Measurements from ENCODE around the gene SLC35D3. TPM values are rescaled to one million over a fixed set of nuclear protein-coding genes. Genes with fewer than 3 reads are reported as not detected.

The SLC35D3 gene
- total and polyA plus RNA-seq, 2 experiments from 2014 or later: 0.12 TPM; not detected in 1

- Histone ChIP-seq H3K27me3 (peaks cover 5% of the 10 kb centered on the region), H3K4me1 (ENCODE audit: insufficient read depth) (peaks cover 3% of the 10 kb centered on the region), H2AFZ (no peak overlapping the region), H3K36me3 (replicated peaks; ENCODE audit: insufficient read depth, low read depth) (no peaks in the 10 kb centered on the region), H3K9me3 (ENCODE audit: low read depth) (no peaks in the 10 kb centered on the region), H3K4me2 (no peak overlapping the region), H4K20me1 (ENCODE audit: insufficient read depth, poor library complexity, severe bottlenecking) (no peaks in the 10 kb centered on the region), H3K79me2 (no peaks in the 10 kb centered on the region), H3K27ac (no peak overlapping the region), H3K4me3 (no peak overlapping the region), H3K9me2 (replicated peaks; ENCODE audit: insufficient read depth) (no peaks in the 10 kb centered on the region)
- no peak for TF ChIP-seq EZH2 (IDR thresholded peaks at IDR 0.05; ENCODE audit: borderline replicate concordance)
- no peak for TF ChIP-seq EZH2phosphoT487 (IDR thresholded peaks at IDR 0.05; ENCODE audit: low read depth, severe bottlenecking, unreplicated experiment)
- no peak for TF ChIP-seq CTCF (IDR thresholded peaks at IDR 0.05; ENCODE audit: poor library complexity)
- DNase-seq (ENCODE audit: low spot score): no peak
- 84% methylated on average over 3 of the region's 3 CpGs for WGBS (ENCODE audit: low lambda C conversion rate, missing lambda C conversion rate)
Measured at GRCh38 chr6:136955123-136955522, 33.0 kb downstream of the SLC35D3 start.

GRCh38 chr6:136956590-136957544 lies 34.8 kb downstream of the SLC35D3 start:
- no peaks in the 10 kb centered on the region for H3K9me3 ChIP-seq (ENCODE audit: low read depth)
- no peaks in the 10 kb centered on the region for H3K79me2 ChIP-seq
- H3K9me2 ChIP-seq (replicated peaks; ENCODE audit: insufficient read depth): no peaks in the 10 kb centered on the region
- WGBS (ENCODE audit: low lambda C conversion rate, missing lambda C conversion rate): 56% methylated on average over 14 of the region's 14 CpGs
- no peaks in the 10 kb centered on the region for H4K20me1 ChIP-seq (ENCODE audit: insufficient read depth, poor library complexity, severe bottlenecking)
- H3K27me3 ChIP-seq: peaks cover 5% of the 10 kb centered on the region
- DNase-seq (ENCODE audit: low spot score): no peak
- no peak overlapping the region for H3K4me3 ChIP-seq
- H2AFZ ChIP-seq: peak overlapping the region; percentile 3
- H3K36me3 ChIP-seq (replicated peaks; ENCODE audit: insufficient read depth, low read depth): no peaks in the 10 kb centered on the region
- H3K4me1 ChIP-seq (ENCODE audit: insufficient read depth): peaks cover 3% of the 10 kb centered on the region
- no peak for TF ChIP-seq EZH2phosphoT487 (IDR thresholded peaks at IDR 0.05; ENCODE audit: low read depth, severe bottlenecking, unreplicated experiment)
- TF ChIP-seq EZH2 (IDR thresholded peaks at IDR 0.05; ENCODE audit: borderline replicate concordance): no peak
- TF ChIP-seq CTCF (IDR thresholded peaks at IDR 0.05; ENCODE audit: poor library complexity): no peak
- no peak overlapping the region for H3K27ac ChIP-seq
- no peak overlapping the region for H3K4me2 ChIP-seq

GRCh38 chr6:136958168-136958567 lies 36.1 kb downstream of the SLC35D3 start:
- H3K27ac ChIP-seq: no peak overlapping the region
- no peak overlapping the region for H3K4me2 ChIP-seq
- no peak for DNase-seq (ENCODE audit: low spot score)
- no peaks in the 10 kb centered on the region for H4K20me1 ChIP-seq (ENCODE audit: insufficient read depth, poor library complexity, severe bottlenecking)
- H3K4me1 ChIP-seq (ENCODE audit: insufficient read depth): peaks cover 3% of the 10 kb centered on the region
- H3K9me2 ChIP-seq (replicated peaks; ENCODE audit: insufficient read depth): no peaks in the 10 kb centered on the region
- no peaks in the 10 kb centered on the region for H3K9me3 ChIP-seq (ENCODE audit: low read depth)
- no peak for TF ChIP-seq CTCF (IDR thresholded peaks at IDR 0.05; ENCODE audit: poor library complexity)
- no peak for TF ChIP-seq EZH2phosphoT487 (IDR thresholded peaks at IDR 0.05; ENCODE audit: low read depth, severe bottlenecking, unreplicated experiment)
- TF ChIP-seq EZH2 (IDR thresholded peaks at IDR 0.05; ENCODE audit: borderline replicate concordance): no peak
- H3K27me3 ChIP-seq: peaks cover 5% of the 10 kb centered on the region
- H3K36me3 ChIP-seq (replicated peaks; ENCODE audit: insufficient read depth, low read depth): no peaks in the 10 kb centered on the region
- no peaks in the 10 kb centered on the region for H3K79me2 ChIP-seq
- no peak overlapping the region for H3K4me3 ChIP-seq
- H2AFZ ChIP-seq: no peak overlapping the region
- WGBS (ENCODE audit: low lambda C conversion rate, missing lambda C conversion rate): 77% methylated on average over 5 of the region's 5 CpGs

All from hepatocyte (in vitro differentiated cells).